Left lobe of liver (tissue), 2 donors: Measurements from ENCODE around the gene SNAP47. TPM values are rescaled to one million over a fixed set of nuclear protein-coding genes. Genes with fewer than 3 reads are reported as not detected.

Experiments
- ATAC-seq: fragments of 200-7000 bp; cut with Tn5 transposase; one replicate; pipeline ENCODE4 v1.9.1; 2020; ENCODE audit warnings: mild to moderate bottlenecking, moderate library complexity
- DNase-seq: peaks from one replicate; pipeline ENCODE4 v3.0.0-alpha.2; 2020; ENCODE audit warnings: low spot score
- total RNA-seq: library from RNA; stranded (reverse); gene quantifications from one replicate; pipeline ENCODE4 v1.2.1, GENCODE V29; 2021
- donor health status: DM: no; HTN: no; CAD: no; lungs with moderate emphysema.
- donor health status: DM: no; HTN: yes; CAD: no.

Gene SNAP47
- total RNA-seq, 1 donor from 2014 or later: 35.8 TPM

DNA sequence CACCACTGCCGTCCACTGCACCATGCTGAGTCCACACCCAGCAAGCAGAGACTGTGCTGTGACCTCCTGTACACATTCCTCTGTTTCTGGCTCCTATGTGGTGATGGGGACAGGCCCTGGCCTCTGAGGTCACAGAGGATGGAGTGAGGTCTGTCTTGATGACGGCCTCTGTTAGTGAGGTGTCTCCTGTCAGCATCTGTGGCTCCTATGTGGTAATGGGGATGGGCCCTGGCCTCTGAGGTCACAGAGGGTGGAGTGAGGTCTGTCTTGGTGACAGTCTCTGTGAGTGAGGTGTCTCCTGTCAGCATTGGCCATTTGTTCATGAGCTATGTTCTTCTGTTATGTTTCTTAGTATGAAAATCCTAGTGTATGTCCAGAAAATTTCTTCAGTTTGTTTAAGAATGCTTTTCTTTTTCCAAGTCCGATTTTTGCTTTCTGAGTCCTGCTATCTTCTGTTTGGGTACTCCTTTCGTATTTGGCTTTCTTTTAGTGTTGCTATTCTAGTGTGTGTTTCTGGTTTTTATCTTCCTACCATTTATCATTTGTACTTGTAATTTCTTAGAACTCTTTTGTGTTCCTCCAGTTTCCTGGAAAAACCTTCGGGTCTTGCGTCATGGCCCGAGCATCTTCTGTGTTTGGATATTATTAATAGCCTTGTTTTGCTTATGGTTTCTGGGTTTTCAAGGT is 13.4 kb downstream of the SNAP47 start:
- ATAC-seq (no peak), DNase-seq (no peak)

DNA sequence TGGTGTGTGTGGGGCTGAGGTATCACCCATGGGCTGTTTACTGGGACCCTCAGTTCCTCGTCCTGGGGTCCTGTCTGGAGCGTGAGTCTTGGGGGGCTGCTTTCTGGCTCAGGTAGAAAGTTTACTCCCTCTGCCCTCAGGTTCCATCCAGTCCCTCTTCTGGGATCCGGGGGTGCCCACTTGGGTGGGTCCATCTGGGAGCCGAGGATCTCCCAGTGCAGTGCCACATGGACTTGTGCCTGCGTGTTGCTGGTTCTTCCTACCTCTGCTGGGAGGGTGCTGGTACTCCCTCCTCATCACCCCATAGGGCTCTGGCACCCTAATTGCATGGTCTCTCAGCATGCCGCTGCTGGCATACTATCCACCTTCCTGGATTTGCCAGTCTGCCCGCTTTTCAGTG is 14.0 kb downstream of the SNAP47 start:
- ATAC-seq: no peak
- no peak for DNase-seq

DNA sequence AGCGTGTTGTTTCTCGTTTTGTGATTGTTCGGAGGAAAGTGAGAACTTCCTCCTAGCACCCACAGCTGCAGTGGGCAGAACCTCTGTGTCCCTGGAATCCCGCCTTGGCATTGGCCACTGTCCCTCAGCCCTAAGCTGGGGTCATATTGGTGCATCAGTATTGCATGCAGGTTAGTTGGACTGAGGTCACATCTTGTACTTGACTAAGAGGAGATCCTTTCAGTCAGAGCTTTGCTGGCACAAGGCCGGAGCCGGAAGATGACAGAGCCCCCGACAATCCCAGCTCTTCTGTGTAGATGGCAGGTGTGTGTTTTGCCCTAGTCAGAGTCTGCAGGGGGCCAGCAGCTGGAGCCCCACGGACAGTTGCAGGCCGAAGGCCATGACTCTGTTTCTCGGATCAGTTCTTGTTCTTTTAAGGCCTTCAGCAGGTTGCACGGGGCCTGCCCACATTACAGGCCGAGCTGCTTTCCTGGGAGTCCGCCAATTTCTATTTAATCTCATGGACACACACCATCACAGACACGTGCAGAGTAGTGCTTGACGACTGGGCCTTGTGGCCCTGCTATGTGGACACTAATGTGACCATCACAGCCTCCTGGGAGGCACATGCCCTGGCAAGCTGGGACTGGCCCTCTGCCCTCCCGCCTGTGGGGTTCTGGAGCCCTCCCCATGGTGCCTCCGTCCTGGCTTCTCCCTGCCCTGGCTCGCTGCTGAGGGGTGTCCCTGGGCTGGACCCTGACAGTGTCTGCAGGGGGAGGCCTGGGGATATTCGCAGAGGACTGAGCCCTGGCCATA is 14.9 kb downstream of the SNAP47 start:
- peak; percentile 77 for ATAC-seq
- no peak for DNase-seq

DNA sequence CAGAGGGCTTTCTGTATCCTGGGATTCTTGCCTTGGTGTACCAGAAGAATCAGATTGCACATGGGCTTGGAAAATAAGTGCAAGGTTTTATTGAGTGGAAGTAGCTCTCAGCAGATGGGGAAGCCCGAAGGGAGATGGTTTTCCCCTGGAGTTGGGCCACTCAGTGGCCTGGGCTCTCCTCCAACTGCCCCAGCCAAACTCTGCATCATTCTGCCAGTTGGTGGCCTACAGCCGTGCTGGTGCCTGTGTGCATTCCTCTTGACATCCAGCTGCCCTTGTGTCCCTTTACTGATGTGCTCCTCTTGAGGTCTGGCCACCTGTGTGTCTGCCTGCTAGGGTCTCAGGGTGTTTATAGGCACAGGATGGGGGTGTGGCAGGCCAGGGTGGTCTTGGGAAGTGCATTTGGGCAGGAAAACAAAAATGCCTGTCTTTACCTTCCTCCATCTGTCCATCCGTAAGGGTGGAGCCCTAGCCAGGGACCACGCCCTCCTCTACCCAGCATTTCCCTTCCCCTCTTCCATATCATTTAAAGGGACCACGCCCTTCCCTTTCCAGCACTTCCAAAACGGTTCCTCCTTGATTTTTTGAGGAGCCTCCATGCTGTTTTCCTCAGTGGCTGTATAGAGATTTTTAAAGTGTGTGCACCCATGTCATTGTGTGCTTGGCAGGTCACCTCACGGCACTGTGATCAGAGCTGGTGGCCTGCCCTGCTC is 18.9 kb downstream of the SNAP47 start:
- ATAC-seq: peak; percentile 73
- no peak for DNase-seq

DNA sequence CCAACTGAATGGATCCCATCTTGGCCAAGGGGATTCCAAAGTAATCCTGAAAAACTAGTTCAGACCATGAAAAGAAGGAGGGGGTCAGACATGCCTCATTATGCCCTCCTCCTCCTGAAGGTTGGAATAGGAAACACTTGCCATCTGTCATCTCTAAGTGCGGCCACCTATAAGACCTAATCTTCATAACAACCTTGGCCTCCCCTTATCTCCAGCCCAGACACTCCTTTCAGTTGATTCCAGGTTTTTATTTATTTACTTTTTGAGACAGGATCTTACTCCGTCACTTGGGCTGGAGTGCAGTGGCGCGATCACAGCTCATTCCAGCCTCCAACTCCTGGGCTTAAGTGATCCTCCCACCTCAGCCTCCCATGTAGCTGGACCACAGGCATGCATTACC is 19.7 kb downstream of the SNAP47 start:
- no peak for ATAC-seq
- no peak for DNase-seq

DNA sequence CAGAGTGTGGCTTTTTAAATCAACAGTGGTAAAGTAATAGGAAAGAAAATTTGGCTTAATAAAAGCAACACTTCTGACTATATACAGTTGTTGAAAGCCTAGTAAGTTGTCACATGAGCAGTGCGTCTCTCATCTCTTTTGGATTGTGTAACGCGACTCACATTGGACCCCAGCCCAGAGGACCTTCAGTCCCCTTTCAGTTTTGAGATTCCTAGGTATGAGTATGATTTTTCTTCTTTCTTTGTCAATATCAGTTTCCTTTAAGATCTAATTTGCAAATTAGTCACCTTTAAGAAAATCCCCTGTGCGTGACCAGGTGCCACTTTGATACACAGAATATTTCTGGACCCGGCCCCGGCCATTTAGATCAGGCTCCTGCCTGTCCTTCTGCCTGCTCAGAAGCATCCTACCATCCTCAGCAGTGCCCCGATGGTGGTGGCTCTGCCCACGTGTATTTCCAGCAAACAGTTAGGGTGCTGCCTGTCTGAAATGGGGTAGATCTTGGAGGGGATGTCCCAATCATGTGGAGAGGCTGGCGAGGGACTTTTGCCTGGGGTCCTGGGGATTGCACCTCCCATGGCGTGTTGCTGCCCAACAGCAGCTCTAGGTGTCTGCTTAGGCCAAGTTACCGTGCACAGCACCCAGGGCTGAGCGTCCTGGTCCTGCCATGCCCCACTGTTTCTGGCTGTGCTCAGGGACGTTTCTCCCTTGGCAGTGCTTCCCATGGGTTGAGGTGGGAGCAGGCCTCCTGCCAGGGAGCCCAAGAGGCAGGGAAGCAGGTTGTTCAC is 21.1 kb downstream of the SNAP47 start:
- no peak for DNase-seq
- ATAC-seq: peak; percentile 55

DNA sequence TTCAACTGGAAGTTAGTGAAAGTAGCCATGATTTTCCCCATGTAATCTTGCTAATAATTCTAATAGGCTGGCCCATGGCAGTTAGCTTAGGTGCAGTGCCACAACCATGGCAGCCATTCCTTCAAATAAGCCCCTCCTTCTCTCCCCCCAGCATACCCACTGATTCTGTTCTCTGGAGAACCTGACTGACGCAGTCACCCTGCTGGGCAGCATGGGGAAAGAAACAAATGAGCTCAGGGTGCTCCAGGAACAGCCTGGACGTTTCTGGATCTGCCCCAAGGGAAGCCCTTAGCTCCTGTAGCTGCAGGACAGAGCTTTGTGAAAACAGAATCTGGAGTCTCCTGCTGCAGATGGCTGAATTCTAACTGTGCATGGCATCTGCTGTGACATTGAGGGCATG is 22.5 kb downstream of the SNAP47 start:
- no peak for DNase-seq
- no peak for ATAC-seq

DNA sequence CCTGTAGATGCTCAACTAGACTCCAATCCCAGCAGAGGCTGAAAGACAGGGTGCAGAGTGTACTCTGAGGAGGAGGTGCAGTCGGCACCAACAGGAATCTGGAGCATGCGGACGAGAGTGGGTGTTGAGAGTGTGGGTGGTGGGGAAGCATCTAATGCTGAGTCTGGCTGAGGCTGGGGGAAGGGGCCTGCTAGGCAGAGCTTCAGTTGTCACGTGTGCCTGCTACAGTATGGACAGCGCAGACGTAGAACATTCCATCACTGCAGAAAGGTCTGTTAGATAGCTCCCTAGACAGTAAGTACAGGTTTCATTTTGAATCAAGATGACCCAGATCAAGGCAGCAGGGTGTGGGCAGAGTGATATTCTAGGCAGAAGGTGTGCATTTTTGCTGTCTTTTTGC is 23.1 kb downstream of the SNAP47 start:
- ATAC-seq: no peak
- DNase-seq: no peak

DNA sequence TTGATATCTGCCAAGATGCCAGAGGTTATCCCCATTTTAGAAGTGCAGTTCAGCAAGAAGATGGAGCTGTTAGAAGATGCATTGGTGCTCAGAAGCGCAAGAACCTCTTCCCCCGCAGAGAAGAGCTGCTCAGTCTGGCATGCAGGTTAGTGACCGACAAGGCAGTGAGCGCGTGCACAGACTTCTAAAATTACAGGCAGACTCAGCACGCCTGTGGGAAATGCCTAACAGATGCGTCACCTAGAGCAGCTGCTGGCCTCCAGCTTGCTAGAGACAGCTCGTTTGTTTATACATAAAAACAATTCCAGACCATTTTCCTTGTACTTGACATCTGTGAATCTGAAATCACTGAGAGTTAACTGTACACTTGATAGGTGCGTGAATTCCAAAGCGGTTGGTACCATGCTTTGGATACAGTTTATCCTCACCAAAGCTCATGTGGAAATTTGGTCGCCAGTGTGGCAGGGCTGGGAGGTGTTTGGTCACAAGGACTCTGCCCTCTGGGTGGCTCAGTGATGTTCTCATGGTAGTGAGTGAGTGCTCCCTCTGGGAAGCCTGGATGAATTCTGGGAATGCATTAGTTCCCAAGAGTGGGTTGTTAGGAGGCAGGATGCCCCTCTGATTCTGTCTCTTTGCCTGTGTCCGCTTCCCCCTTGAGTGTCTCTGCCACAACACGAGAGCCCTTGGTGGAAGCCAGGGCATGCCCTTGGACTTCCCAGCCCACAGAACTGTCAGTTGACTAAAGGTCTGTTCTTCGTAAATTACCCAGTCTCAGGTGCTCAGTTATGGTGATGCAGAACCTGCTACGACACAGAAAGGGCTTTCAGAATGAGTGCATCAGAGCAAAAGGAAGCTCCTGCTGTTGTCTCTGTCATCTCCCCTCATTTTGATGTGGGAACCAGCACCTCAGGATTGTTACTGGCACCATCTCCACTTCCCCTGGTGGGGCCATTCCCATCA is 24.4 kb downstream of the SNAP47 start:
- no peak for DNase-seq
- no peak for ATAC-seq

DNA sequence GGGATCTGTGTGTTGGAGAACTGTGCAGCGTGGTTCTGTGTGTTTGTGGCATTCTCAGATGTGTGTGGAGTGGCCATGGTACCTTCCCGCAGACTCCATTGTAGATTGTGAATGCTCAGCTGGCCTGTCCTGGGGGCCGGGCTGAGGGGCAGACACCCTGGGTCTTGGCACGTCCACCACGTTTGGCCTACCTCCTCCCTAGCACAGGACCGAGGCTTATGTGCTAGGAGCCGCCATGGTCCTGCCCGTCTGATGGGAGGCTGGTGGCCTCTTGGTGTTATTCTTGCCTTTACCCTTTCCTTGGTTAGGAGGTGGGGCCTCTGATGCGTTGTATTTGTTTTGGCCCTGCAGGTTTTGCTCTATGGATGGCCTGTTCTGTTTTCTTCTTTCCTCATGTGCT is 25.1 kb downstream of the SNAP47 start:
- no peak for DNase-seq
- no peak for ATAC-seq

DNA sequence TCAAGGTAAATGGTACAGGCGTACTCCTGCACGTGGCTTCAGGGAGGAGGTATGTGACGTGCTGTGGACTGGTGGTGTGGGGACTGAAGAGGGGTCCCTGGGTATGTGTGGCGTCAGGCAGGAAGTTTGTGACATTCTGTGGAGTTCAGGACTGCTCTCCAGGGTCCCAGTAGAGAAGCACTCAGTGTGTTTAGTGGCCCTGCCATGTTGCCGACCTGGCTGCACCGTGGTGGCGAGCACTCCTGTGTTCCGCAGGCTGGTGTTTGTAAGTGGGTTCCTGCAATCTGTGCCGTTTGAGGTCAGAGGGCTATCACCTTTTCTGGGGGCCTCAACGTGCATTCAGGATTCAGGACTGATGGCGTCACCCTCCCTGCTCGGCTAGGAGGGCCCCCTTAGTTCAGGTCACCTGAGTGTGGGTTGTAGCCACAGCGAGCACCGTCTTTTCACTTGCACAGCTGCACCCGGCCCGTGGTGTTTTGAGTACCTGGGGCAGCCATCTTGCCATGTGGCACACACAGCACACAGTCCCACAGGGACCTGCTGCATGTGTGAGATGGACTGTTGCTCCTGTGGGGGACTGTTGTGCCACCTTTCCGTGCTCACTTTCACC is 26.5 kb downstream of the SNAP47 start:
- no peak for DNase-seq
- ATAC-seq: no peak

DNA sequence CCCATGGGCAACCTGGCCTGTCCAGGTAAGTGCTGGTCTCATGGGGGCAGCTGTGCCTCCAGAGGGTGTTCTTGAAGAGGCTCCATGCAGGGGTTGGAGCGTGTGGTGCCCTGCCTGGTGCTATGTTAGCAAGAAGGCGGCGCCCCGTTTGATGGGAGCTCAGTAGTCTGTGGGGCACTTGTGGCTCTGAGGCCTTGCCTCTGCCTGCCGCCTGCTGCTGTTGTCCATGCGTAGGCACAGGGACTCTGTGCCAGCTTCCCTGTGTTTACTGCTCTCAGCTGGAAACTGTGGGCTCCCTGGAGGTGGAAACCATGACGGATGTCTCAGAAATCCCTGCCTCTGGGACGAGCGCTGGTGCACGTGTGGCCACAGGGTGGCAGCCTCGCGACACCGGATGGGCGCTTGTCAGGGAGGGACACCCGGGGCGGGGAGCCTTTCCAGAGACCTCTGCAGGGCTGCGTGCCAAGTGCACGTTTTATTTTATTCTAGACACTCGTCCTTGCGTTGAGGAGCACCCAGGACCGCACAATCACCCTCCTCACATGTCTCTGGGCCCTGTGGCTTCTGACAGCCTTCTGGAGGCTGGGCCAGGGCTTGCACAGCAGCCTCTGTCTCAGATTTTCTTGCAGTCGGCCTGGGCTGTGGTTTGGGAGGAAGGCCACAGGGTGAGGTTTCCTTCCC is 27.1 kb downstream of the SNAP47 start:
- peak; percentile 94 for ATAC-seq

DNA sequence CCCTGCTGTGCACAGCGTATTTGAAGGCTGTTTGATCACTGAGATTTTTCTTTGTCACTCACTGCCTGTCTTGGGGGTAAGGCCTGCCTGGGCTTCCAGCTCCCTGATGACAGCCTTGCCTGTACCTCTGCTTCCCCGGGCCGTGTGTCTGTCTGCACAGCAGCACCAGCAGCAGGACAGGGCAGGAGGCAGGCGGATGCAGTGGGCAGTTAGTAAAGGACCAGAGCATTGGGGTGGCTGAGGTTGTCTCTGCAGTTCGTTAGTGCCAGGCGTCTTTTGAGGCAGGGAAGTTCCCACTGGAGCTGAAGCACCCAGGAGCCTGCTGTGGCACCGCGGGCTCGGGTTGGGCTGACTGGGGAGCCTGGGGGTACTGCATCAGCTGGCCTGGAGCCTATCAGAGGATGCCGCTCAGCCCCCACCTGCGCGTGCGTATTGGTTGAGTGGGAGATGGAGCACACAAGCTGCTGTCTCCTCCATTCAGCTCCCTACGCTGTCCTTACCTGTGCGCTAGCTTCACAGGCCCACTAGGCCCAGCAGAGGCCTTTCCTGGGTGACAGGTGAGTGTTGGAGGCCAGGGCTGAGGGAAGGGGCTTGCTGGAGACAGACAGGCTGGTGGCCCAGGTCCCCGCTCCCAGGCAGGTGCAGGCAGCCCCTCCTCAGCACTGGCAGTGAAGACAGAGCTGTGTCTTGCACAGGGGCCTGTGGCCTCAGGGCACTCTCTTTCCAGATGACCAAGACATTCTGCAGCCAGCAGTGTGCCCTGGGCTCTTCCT is 28.2 kb downstream of the SNAP47 start:
- DNase-seq (no peak), ATAC-seq (no peak)

More for the DNA sequence above, 27.1 kb downstream of the SNAP47 start:
- peak; percentile 79 for DNase-seq

DNA sequence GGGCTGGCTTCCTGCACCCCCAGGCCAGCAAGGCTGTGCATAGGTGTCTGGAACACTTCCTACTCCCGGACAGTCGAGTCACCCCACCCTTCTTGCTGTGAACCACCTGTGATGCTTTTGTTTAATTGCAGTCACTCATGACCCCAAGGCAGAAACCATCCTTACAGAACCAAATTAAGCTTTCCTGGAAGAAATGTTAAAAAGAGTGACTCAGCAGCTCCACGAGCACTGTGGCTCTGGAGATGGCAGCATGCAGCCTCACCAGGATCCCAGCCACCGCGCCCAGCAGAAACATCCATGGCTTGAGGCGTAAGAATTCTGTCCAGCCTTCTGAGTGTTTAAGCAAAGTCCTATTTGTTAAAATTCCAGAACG is 28.8 kb downstream of the SNAP47 start:
- ATAC-seq (no peak), DNase-seq (no peak)

DNA sequence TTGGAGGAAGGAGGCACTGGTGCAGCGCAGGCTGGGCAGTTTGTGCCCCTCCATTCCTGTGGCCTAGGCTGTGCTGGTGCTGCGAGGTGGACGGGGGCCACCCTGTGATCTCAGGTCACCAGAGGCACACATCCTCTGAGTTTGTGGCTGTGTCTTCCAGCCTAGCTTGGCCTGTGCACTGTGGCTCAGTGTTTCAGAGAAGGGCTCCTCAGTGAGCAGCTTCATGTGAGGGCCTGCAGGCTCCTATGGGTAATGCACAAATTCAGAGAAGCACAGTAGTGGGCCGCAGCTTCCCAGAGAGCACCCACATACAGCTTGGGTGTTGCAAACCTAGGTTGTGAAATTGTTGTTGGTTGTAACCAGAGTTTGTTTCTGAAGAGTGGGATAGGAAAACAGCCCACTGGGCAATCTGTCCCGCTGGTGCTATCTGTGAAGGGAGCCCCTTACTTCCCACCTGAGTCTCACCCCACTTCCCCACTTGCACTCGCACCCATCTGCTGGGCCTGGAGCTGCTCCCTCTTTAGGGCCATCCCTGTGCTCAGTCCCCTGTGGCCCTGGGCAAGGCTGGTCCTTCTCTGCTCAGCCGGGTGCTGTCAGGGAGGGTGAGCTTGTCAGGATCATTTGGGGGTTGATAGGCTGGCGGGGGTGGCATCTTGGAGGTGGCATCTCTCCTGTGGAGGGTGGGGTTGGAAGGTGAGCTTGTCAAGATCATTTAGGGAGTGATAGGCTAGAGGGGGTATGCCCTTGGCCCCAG is 30.2 kb downstream of the SNAP47 start:
- DNase-seq (no peak), ATAC-seq (no peak)

DNA sequence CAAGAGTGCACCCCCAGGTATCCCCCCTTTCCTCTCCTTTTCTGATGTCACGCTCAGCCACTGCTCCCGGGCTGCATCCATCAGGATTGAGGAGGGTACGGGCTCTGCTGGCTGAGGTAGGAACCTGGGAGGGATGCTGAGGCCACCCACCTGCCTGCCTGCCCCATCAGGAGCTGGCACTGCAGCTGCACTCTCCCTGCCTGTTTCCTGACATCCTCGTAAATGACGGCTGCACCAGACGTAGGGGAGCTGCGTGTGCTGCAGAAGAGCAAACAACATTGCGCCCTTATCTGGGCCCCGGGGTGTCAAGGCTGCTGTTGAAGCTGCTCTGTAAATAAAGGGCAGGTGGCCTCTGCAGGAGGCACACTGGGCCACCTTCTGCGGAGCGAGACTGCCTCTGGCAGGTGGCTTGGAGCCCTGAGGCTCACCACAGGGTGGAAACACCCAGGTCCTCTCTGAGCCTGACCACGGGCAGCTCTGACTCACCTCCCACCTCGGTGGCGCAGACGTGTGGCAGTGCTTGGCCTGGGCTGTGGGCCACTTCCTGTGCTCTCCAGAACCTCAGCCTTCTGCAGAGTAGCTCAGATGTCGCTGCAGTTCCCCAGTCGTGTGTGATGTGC is 30.9 kb downstream of the SNAP47 start:
- DNase-seq (no peak), ATAC-seq (no peak)

DNA sequence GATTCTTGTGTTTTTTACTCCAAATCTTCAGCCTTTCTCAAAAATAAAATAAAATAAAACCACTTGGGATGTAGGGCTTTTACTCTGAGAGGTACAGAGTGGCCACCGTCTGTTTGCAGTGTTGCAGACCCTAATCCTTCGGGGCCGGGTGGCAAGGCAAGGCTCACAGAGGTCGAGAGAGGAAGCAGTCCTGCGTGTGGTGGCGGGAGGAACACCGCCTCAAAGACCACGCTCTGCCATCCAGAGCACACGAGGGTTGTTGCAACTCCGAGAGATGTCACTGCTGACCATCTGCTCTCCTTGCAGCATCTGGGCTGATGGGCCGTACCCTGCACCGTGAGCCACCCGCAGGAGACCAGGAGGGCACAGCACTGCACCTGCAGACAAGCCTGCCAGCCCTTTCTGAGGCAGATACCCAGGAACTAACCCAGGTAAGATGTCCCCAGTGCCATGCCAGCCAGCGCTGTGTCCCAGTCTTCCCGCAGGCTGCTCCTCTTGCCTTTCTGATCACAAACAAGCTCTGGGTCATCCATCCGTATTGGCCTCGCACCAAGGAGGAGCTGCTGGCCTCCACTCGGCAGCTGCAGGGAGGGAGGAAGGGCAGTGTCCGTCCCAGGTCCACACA is 31.5 kb downstream of the SNAP47 start:
- DNase-seq (no peak), ATAC-seq (no peak)
